ENCODE measurements around the gene SLC12A4. TPM values are rescaled to one million over a fixed set of nuclear protein-coding genes. Genes with fewer than 3 reads are reported as not detected.

The SLC12A4 gene
- total RNA-seq, 4 donors from 2014 or later = 31.2 to 165 (median 72.2) TPM

DNA sequence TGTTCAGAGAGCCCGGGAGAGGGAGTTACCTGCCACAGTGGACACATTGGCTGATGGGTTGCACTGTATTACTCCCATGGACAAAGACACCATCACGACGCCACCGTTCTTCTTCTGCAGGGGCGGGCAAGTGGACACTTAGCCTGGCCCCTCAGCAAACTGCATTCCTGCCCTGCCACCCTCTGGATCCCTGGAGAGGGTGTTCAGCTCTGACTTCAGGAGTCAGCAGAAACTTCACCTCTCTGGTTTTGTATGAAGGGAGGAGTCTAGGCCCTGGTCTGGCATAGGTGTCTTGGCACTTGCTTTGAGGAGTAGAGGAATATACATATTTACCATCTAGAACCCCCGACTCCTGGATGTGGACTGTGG is 21.6 kb upstream of the SLC12A4 start:
- Histone ChIP-seq H3K36me3 (no peaks in the 10 kb centered on the region), H3K4me1 (peaks cover 15% of the 10 kb centered on the region), H3K27me3 (no peaks in the 10 kb centered on the region), H3K4me3 (no peak overlapping the region), H3K27ac (no peak overlapping the region), H3K9me3 (no peaks in the 10 kb centered on the region)
- DNase-seq (ENCODE audit: low spot score in 2 of 2) = no peak
- 87% methylated on average over 6 of the region's 6 CpGs for WGBS
- TF ChIP-seq EP300 (IDR thresholded peaks at IDR 0.05) (no peak), POLR2A (IDR thresholded peaks at IDR 0.05) (no peak), POLR2AphosphoS5 (IDR thresholded peaks at IDR 0.05) (no peak)
- TF ChIP-seq, protein P1, sequence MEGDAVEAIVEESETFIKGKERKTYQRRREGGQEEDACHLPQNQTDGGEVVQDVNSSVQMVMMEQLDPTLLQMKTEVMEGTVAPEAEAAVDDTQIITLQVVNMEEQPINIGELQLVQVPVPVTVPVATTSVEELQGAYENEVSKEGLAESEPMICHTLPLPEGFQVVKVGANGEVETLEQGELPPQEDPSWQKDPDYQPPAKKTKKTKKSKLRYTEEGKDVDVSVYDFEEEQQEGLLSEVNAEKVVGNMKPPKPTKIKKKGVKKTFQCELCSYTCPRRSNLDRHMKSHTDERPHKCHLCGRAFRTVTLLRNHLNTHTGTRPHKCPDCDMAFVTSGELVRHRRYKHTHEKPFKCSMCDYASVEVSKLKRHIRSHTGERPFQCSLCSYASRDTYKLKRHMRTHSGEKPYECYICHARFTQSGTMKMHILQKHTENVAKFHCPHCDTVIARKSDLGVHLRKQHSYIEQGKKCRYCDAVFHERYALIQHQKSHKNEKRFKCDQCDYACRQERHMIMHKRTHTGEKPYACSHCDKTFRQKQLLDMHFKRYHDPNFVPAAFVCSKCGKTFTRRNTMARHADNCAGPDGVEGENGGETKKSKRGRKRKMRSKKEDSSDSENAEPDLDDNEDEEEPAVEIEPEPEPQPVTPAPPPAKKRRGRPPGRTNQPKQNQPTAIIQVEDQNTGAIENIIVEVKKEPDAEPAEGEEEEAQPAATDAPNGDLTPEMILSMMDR (IDR thresholded peaks at IDR 0.05) = no peak

DNA sequence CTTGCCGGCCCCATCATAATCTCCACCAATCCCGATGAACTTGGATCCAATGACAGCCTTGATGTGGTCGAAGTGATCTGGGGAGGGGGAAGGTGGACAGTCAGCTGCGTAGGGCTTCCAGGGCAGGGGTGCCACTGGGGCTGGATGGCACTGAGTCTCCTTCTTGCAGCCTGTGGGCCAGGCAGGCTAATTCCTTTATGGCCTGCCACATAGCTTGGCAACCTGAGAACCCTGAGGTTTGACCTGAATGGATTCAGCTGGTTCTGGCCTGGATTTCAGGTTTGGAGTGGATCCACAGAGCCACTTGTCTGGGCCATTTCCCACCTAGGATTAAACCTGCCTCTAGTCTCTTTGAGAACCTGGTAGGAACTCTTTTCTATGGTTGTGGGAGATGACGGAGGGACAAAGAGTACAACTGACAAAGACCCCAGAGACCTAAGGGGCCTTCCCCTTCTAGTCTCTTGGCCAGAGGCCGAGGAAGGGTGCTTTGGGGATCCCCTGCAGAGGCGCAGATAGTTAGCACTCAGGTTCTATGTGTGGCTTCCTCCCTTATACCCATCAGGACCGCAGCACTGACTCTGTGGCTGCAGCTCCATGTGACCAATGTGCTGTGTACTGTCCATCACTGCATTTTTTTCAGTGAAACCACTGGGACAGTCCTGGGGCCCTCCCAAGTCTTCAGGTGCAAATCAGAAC is 21.0 kb upstream of the SLC12A4 start:
- Histone ChIP-seq H3K4me1 (peaks cover 15% of the 10 kb centered on the region), H3K4me3 (no peak overlapping the region), H3K9me3 (no peaks in the 10 kb centered on the region), H3K36me3 (no peaks in the 10 kb centered on the region), H3K27ac (no peak overlapping the region), H3K27me3 (no peaks in the 10 kb centered on the region)
- no peak for DNase-seq (ENCODE audit: low spot score in 2 of 2)
- TF ChIP-seq POLR2A (IDR thresholded peaks at IDR 0.05) = no peak
- TF ChIP-seq, protein P1 (IDR thresholded peaks at IDR 0.05) = no peak
- no peak for TF ChIP-seq EP300 (IDR thresholded peaks at IDR 0.05)
- no peak for TF ChIP-seq POLR2AphosphoS5 (IDR thresholded peaks at IDR 0.05)
- WGBS = 91% methylated on average over 7 of the region's 8 CpGs

DNA sequence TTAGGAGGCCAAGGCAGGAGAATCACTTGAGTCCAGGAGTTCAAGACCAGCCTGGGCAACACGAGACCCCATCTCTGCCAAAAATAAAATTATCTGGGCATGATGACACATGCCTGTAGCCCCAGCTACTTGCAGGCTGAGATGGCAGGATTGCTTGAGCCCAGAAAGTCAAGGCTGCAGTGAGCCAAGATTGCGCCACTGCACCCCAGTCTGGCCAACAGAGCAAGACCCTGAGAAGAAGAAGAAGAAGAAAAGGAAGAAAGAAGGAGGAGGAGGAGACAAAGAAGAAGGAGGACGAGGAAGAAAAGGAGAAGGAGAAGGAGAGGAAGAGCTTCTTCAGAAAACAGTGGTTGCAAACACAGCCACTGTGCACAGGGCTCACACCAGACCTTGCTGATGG is 20.2 kb upstream of the SLC12A4 start:
- Histone ChIP-seq H3K4me3 (no peak overlapping the region), H3K4me1 (peaks cover 11% of the 10 kb centered on the region), H3K27me3 (no peaks in the 10 kb centered on the region), H3K9me3 (no peaks in the 10 kb centered on the region), H3K27ac (no peak overlapping the region), H3K36me3 (no peaks in the 10 kb centered on the region)
- 72% methylated on average over 3 of the region's 3 CpGs for WGBS
- TF ChIP-seq, protein P1 (IDR thresholded peaks at IDR 0.05) = no peak
- TF ChIP-seq EP300 (IDR thresholded peaks at IDR 0.05) (no peak), POLR2A (IDR thresholded peaks at IDR 0.05) (no peak), POLR2AphosphoS5 (IDR thresholded peaks at IDR 0.05) (no peak)
- no peak for DNase-seq (ENCODE audit: low spot score in 2 of 2)

DNA sequence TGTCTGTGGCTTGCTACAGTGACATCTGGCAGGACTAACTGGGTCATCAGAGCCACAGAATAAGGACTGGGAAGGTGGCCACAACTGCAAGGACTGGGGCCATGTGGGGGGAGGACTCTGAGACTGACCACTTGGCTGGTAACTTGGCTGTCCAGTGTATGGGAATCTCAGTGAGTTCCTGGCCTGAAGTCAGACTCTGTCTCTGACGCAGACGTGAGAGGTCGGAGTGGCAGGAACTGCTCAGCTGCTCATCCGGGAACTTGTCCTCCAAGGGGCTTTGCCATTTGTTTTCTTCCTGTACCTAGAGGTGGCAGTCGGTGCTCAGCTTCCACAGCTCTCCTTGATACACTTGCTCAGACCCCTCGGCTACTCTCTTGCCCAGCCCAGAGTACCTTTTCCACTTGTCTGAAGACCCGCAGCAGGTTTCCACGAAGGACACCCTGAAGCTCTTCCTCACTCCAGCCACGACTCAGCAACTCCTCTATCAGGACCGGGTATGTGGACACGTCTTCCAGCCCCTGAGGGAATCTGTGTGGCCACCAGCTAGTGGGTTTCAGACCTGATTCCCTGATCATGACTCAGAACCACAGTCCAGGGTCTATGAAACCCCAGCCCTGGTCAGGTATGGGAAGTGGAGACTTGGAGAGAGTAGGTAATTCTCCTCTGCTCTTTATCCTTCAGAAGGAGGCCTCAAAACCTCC is 19.2 kb upstream of the SLC12A4 start:
- no peaks in the 10 kb centered on the region for H3K36me3 ChIP-seq
- no peak for DNase-seq (ENCODE audit: low spot score in 2 of 2)
- 68% methylated on average over 11 of the region's 11 CpGs for WGBS
- no peak overlapping the region for H3K4me3 ChIP-seq
- no peak overlapping the region for H3K27ac ChIP-seq
- no peaks in the 10 kb centered on the region for H3K4me1 ChIP-seq
- H3K27me3 ChIP-seq = no peaks in the 10 kb centered on the region
- TF ChIP-seq POLR2A (IDR thresholded peaks at IDR 0.05) (no peak), POLR2AphosphoS5 (IDR thresholded peaks at IDR 0.05) (no peak), EP300 (IDR thresholded peaks at IDR 0.05) (no peak)
- TF ChIP-seq, protein P1 (IDR thresholded peaks at IDR 0.05) = no peak
- no peaks in the 10 kb centered on the region for H3K9me3 ChIP-seq

DNA sequence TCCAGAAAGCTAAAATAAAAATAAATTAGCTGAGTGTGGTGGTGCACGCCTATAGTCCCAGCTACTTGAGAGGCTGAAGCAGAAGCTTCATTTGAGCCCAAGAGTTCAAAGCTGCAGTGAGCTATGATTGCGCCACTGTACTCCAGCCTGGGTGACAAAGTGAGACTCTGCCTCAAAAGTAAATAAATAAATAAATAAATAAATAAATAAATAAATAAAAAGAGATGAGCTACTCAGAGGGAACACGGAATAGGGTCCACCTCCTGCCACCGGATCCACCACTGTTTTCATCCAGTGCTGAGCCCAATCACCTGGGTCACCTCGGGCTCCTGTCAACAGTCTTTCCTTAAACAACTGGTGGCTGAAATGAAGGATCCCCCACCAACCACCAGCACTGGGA is 18.5 kb upstream of the SLC12A4 start:
- H3K27me3 ChIP-seq = no peaks in the 10 kb centered on the region
- no peaks in the 10 kb centered on the region for H3K36me3 ChIP-seq
- TF ChIP-seq POLR2A (IDR thresholded peaks at IDR 0.05) (no peak), POLR2AphosphoS5 (IDR thresholded peaks at IDR 0.05) (no peak), EP300 (IDR thresholded peaks at IDR 0.05) (no peak)
- TF ChIP-seq, protein P1 (IDR thresholded peaks at IDR 0.05) = no peak
- H3K4me1 ChIP-seq = no peaks in the 10 kb centered on the region
- no peak overlapping the region for H3K4me3 ChIP-seq
- no peak overlapping the region for H3K27ac ChIP-seq
- no peaks in the 10 kb centered on the region for H3K9me3 ChIP-seq
- DNase-seq (ENCODE audit: low spot score in 2 of 2) = no peak
- 89% methylated on average over 5 of the region's 5 CpGs for WGBS

All from suprapubic skin (tissue), 4 donors.